Stimulated activated CD8-positive, alpha-beta memory T cell treated with anti-CD3 and anti-CD28 coated beads, Interleukin-4, amount 100 ng/mL, for 24 hours (primary cell): Measurements from ENCODE around the gene TADA2B.

Source experiments
- DNase-seq: peaks from one replicate; pipeline ENCODE4 v3.0.0-alpha.2; 2020; ENCODE audit warnings: low read depth

TADA2B gene, protein sequence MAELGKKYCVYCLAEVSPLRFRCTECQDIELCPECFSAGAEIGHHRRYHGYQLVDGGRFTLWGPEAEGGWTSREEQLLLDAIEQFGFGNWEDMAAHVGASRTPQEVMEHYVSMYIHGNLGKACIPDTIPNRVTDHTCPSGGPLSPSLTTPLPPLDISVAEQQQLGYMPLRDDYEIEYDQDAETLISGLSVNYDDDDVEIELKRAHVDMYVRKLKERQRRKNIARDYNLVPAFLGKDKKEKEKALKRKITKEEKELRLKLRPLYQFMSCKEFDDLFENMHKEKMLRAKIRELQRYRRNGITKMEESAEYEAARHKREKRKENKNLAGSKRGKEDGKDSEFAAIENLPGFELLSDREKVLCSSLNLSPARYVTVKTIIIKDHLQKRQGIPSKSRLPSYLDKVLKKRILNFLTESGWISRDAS

GRCh38 chr4:7043284-7044136, at the start of gene TADA2B:
Gene TADA2B, plus strand, starts transcription at chr4:7043372. Its CDS starts 208 bp downstream, at chr4:7043580.
- peak; percentile 29 for DNase-seq

GRCh38 chr4:6996481-6996880, 46.7 kb upstream of the TADA2B start:
- DNase-seq, result no peak

DNA sequence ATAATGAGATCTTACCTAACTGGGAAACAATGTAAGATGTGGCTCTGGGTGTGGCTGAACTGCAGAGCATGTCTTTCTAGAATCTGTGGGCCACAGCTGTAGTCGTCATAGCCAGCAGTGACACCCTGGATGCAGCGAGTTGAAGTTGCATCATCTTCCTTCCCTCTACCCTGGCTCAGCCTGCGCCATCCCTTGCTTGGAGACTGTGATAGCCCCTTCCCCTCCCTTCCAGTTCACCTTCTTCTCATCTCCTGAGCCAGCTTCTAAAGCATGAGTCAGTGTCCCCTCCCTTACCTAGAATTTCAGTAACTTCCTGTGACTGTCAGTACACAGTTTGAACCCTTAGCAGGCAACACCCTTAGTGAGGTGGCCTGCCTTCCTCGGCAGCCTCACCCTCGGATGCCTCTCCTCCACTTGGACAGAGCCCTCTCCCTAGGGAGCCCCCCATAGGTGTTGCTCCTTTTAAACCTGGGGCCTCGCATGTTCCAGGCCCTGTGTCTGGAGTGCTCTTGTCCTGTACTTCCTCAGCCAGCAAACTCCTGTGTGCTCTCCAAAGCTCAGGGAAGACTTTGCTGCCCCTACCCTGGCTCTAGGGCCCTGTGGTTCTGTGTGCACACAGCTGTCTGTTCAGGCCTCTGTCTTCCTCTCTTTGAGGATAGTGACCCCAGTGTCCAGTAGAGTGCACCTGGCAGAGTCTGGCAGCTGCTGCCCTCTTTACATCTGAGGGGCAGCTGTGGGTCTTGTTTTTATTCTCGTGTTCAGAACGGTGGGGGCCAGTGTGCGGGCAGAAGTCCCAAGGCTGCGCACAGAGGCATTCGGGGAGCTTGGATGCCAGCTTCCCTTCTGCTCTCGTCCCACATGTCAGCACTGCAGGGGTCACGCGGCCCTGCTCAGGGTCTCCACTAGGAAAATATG, 43.7 kb upstream of the TADA2B start:
- DNase-seq, result no peak

DNA sequence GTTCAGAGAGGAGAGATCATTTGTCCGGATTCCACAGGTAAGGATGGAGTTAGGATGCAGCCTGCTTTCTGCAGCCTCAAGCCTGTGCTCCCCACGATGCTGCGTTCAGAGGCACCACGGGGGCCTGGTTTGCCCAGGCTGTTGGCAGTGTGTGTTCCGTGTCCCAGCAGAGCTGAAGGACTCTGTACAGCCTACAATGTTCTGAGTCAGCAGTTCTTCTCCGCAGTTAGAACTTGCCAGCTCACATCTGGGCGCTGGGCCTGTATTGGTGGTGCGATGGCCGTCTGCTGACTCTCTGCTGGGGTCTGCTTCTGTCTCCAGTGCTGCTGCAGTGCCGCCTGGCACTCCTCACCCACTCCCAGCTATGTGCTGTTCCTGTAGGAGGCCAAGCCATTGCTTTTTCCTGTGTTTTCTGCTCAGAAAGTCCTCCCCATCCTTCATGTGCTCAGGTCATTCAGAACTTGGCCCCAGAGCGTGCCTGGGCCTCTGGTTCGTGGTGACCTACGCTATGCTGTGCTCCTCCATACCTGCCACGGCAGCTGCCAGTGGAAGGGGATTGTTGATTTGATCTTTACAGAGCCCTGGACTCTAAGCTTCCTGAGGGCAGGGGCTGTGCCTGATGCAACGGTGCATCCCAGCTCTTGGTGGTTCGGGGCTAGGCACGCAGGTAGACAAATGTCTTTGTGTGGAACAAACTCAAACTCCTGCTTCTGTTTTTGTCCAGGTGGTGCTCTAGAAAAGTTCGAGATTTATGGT, 42.6 kb upstream of the TADA2B start:
- DNase-seq, result no peak

DNA sequence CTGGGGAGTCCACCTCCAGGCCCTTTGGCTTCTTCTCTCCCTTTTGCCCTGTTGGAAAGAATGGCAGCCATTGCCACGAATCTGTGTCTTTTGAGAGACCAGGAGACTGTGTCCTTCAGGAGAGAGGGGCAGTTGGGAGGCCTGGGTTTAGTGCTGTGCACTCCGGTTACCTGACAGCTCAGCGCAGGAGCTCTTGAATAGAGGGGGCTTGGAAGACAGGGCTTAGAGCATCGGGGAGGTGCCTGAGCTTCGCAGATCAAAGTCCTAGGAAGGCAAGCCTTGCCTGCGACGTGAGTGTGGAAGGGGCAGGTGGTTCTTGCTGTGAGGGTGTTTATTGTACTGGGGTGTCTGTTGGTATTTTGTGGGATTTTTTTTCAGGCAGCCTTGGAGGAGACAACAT, 41.9 kb upstream of the TADA2B start:
- DNase-seq, result no peak

DNA sequence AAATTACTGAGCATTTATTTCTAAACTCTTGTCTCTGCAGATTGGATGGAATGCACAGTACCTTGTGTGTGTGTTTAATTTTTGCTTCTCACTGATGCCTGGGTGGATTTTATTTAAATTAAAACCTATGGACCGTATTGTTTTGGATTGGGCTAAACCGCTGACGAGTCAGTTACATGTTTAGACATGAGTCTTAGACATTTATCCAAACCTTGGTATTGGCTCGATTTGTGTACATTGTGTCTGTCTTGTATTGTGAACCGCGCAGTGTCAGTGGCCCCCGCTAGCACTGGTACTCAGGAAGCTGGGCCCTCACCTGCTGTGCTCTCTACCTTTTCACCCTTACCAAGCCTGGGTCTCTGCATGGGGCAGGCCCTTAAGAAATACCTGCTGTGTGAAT, 40.8 kb upstream of the TADA2B start:
- no peak for DNase-seq

- no peak for DNase-seq
Measured at GRCh38 chr4:7003176-7003878, 39.8 kb upstream of the TADA2B start.

DNA sequence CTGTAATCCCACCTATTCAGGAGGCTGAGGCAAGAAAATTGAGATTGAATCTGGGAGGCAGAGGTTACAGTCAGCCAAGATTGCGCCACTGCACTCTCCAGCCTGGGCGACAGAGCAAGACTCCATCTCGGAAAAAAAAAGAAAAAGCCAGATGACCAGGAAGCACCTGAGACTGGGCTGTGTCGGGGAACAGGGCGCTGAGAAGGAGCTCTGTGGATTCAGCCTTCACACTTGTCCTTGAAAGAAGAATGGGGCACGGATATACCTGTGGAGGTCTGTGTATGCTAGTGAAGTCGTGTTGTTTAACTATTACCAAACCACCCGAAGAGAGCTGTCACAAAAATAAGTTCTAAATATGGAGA, 39.3 kb upstream of the TADA2B start:
- no peak for DNase-seq

- DNase-seq, result no peak
Measured at GRCh38 chr4:7004331-7004730, 38.8 kb upstream of the TADA2B start.

- no peak for DNase-seq
Measured at GRCh38 chr4:7005571-7005970, 37.6 kb upstream of the TADA2B start.

DNA sequence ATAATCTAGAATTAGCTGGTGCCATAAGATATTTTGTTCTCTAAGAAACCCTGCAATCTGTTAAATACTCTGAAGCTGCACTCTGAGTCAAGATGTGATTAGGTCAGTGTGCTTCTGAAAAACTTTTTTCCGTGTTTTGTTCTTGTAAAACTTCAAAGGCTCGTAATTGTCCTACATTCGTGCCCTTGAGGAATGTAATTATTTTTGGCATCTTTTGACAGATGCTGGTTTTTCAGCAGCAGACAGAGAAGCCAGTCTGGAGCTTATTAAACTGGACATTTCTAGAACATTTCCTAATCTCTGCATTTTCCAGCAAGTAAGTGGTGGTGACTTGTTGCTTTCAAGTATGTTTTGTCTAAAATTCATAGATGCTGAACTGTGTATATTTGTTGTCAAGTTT, 36.8 kb upstream of the TADA2B start:
- DNase-seq, result no peak

GRCh38 chr4:7007142-7007907, 35.8 kb upstream of the TADA2B start:
- DNase-seq, result no peak

- DNase-seq, result no peak
Measured at GRCh38 chr4:7007944-7008343, 35.2 kb upstream of the TADA2B start.

- no peak for DNase-seq
Measured at GRCh38 chr4:7009564-7009963, 33.6 kb upstream of the TADA2B start.

GRCh38 chr4:7013175-7013574, 30.0 kb upstream of the TADA2B start:
- DNase-seq, result no peak

GRCh38 chr4:7014815-7015214, 28.4 kb upstream of the TADA2B start:
- no peak for DNase-seq

DNA sequence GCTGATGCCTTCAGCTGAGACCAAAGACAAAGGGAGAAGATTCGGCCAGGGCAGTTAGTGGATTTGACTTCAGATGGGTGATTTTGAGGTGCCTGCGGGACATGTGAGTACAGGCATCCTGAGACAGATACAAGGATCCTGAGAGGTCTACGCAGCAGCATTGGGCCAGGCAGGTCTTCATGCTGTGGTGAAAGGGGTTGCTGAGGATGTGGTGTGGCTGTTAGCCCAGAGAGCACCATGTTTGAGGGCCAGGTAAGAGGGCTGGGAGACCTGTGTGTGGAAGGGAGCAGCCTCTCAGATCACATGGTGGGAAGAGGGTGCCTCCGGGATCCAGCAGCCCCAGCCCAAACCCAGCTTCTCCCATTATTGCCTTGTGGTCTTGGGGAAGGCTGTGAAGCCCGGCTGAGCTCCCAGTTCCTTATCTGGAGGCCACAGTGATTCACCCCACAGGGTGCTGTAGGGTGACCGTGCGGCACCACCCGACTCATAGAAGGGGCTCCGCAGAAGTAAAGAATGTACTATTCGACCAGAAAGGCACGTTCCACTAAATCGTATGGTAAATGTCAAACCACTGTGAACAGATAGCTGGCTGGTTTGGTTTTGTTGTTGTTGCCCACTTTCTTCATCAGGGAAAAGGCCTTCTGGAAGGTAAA, 27.7 kb upstream of the TADA2B start:
- DNase-seq, result no peak

DNA sequence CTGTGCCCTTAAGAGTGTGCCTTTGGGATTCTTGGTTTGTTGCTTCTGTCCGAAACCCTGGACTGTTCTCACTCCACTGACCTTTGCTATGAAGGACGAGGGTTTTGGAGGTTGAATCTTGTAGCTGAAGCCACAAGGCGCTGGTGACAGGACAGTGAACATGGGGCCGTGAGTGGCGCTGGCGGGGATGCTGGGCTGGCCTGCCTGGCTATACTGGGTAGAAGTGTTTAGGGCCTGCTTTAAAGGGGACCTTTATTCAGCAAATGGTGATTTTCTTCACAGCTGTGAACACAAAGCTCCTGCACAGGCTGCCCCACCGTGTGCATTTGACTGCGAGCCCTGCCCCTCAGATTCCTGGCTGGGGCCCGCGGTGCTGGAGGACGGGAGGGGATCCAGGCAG, 27.1 kb upstream of the TADA2B start:
- no peak for DNase-seq

GRCh38 chr4:7016512-7016911, 26.7 kb upstream of the TADA2B start:
- no peak for DNase-seq
